GM12801 (cell line): ENCODE measurements around the gene CPSF3.

Experiments
- TF ChIP-seq, protein P1 (sequence below): IDR thresholded peaks from one replicate; pipeline ENCODE4 v1.5.1; 2011; ENCODE audit warnings: control low read depth; ENCODE audit not compliant: insufficient read length; ENCODE audit errors: extremely low read depth

The CPSF3 gene

DNA sequence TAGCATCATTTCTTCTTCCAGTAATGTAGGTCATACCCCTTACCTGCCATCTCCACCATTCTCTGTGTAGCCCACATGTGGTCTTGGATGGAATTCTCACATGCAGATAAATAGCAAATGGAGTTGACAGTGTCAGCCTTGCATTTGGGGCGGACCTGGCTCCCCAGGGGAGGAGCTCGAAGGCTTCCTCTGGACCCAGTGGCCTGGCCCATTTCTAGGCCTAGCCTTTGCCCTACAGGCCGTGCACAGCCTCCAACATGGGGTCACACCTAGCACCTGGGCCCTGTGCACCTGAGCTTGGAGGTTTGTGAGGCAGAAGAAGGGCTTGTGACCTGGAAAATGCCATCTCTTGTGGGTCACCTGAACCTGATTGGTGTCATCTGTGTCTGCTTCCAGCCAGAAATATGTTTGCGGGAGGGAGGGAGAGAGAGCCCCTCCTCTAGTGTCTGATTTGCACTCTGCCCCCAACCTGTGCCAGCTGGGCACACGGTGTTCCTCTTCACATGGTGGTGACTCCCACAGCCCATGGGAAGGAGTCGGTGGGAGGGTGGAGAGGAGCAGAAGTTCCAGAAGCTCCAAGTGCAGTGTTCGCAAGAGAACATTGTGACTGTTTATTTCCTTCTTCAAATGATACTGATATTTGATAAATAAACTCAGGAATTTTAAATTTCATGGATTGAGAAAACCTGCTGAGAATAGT is 33.2 kb upstream of the CPSF3 start:
- TF ChIP-seq, protein P1, sequence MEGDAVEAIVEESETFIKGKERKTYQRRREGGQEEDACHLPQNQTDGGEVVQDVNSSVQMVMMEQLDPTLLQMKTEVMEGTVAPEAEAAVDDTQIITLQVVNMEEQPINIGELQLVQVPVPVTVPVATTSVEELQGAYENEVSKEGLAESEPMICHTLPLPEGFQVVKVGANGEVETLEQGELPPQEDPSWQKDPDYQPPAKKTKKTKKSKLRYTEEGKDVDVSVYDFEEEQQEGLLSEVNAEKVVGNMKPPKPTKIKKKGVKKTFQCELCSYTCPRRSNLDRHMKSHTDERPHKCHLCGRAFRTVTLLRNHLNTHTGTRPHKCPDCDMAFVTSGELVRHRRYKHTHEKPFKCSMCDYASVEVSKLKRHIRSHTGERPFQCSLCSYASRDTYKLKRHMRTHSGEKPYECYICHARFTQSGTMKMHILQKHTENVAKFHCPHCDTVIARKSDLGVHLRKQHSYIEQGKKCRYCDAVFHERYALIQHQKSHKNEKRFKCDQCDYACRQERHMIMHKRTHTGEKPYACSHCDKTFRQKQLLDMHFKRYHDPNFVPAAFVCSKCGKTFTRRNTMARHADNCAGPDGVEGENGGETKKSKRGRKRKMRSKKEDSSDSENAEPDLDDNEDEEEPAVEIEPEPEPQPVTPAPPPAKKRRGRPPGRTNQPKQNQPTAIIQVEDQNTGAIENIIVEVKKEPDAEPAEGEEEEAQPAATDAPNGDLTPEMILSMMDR: no peak

DNA sequence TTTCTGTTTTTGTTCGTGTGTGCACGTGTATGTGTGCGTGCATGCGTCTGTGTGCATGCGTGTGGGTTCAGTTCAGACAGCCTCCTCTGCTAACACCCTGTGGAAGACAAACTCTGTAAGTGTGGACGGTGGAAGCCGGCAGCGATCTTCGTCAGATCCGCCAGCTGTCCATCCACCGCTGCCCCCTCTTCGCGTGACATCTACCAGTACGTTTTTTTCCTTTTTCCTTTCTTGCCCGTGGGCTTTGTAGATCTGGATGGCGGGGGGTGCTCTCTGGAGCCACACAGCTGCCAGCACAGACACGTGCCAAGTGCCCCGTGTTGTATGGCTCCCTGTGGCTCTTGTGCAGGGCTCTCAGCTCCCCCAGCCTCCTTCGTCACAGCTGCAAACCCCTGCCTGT is 32.5 kb upstream of the CPSF3 start:
- TF ChIP-seq, protein P1: no peak

DNA sequence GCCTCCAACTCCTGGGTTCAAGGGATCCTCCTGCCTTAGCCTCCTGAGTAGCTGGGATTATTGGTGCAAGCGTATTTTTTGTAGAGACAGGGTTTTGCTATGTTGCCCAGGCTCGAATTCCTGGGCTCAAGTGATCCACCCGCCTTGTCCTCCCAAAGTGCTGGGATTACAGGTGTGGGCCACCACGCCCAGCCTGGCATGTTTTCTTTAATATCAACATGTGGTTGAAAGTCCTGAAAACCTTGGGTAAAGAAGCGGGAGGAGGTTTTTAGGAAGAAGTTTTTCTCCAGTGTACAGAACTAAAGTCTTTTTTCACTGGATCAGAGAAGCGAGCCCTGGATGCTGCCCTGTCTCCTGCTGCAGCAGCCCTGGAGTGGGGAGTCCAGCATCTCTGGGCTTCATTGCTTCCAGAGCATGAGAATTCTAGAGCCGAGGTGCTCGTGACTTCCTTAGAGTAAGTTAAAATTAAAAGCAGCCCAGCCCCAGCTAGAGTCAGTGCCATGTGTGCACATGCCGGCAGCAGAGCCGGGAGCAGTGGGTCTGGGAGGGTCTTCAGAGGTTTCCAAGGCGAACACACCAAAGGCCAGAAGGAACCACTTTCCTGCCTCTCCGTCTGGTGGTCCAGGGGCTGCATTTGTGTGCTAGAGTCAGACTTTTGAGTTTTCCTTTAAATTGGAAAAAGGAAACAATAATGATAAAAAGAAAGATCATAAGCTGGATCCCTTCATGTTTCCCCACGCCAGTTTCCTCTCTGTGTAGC is 31.3 kb upstream of the CPSF3 start:
- TF ChIP-seq, protein P1: no peak

DNA sequence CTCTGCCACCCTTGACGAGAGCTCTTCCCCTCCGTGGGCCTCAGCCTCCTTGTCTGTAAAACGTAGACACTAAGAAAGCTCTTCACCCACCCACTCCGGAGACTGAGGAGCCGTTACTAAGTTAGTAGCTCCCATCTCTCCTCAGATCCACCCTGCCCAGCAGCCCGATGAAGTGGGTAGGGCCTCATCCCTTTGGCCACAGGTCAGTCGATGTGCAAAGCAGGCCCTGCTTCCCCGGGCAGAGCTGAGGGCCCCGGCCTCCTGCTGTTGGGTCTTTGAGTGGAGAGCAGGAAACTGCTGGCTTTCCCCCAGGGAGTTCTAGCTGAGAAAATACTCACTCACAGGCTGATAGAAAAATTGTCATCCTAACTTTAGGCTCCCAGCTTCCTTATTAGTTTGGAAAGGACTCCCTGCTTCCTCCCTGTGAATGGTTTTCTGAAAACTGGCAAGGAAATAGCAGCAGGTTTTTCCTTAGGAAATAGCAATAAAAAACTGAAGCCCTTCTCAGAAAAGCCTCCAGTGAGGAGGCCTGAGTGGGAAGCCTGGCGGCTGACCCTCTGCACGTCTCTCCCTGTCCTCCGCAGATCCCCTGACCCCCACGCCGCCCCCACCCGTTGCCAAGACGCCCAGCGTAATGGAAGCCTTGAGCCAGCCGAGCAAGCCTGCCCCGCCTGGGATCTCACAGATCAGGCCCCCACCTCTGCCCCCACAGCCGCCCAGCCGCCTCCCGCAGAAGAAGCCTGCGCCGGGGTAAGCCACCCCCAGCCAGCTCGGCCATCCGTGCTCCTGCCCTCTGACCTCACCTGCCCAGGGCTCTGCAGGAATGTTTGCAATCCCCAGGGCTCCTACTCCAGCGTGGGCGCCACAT is 30.3 kb upstream of the CPSF3 start:
- TF ChIP-seq, protein P1: no peak

DNA sequence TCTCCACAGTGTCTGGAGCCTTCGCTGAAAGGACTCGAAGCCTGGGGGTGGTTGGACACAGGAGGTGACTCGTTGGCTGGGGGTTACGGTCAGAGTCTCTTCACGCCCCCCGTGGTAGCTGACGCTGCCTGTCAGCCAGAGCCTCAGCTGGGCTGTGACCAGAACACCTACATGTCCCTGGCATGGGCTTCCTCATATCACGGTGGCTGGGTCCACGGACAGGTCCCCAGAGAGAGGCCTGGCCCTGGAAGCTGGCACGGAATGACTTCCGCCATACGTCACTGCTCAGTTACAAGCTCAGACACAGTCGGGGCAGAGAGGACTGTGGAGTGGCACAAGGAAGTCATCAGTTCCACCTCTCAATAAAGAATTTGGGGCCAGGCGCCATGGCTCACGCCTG is 28.6 kb upstream of the CPSF3 start:
- TF ChIP-seq, protein P1: no peak

DNA sequence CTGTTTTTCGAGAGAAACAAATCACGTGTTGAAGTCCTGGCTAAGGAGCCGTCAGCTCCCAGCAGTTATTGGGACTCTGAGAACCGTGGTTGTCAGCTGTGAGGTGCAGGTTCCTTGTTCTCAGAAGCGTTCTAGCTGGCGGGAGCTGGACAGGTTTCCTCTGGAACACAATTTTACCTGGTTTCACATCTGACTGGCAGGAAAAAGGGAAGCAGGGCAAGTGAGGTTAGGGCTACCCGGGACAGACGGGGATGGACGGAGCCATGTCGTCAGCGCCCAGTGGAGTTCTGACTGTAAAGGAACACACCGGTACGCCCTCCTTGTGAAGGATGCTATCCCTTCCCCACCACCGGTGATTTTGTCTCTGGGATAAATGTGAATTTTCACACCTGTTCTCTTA is 26.3 kb upstream of the CPSF3 start:
- TF ChIP-seq, protein P1: no peak

DNA sequence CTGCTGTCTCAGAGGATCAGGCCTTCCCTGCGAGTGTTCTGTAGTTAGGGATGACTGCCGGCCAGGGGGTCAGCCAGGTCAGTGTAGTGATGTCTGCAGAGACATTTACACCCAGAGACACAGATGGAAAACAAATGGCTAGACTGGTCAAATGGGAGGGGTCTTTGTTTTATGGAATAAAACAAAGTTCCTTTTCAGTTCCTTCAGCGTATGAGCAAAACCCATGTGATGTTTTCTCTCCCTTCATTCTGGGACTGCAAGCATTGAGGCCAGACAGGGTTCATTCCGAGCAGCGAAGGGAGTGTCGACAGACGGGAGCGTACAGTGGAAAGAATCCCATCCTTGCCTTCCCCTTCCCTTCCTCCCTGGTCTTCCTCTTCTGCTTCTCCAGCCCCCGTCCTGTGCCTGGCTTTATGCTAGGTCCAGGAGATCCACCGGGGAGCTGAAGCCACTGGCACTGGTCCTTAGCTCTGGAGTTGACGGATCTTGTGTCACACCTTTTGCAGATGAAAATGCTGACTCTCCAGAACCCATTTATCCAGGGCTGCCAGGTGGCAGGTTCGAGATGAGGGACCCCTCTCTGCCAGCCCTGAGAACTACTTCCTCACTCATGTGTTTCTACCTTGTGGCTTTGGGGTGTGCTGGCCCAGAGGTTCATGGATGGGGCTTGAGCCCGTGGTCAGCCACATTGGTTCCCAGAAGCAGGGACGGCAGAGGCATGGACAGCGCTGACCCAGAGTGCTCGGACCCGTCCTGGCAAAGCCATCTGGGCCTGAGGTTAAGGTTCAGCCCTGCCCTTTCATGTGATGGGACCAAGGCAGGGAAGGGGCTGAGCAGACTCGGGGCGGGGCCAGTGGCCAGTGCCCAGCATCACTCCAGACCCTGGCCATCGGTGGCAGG is 24.3 kb upstream of the CPSF3 start:
- TF ChIP-seq, protein P1: no peak
